Common myeloid progenitor, CD34-positive (primary cell): Measurements from ENCODE around the gene PEBP1.

Experiments
- CTCF ChIA-PET: fragments of 350-600 bp; sonication (Branson Sonifier 250); formaldehyde crosslinking; loops from one replicate; lab custom pipeline; 2021; ENCODE audit warnings: antibody characterized with exemption; lab: Charles Lee
- POLR2A ChIA-PET: fragments of 350-600 bp; sonication (Branson Sonifier 250); formaldehyde crosslinking; loops from one replicate; lab custom pipeline; 2021; ENCODE audit warnings: antibody characterized with exemption; lab: Charles Lee
- DNase-seq, 3 donors: peaks; one replicate each; pipeline versions ENCODE4 v3.0.0 to v3.0.0-alpha.2; 2013
- H3K27ac ChIP-seq, 2 experiments: 1 replicate in 1 of 2; 2 replicates in 1 of 2; pipeline ENCODE4 v1.7.0; 2013; ENCODE audit warnings: inconsistent platforms in 2 of 2, low read length in 2 of 2, mild to moderate bottlenecking in 2 of 2, low read depth in 1 of 2, moderate library complexity in 1 of 2; ENCODE audit not compliant: severe bottlenecking in 2 of 2, insufficient read depth in 1 of 2, poor library complexity in 1 of 2
- H3K27me3 ChIP-seq, 5 experiments: replicated peaks in 2 of 5; 1 replicate in 3 of 5; 2 replicates in 2 of 5; pipeline versions ENCODE4 v1.6.1 to v1.7.0; 2013; ENCODE audit warnings: low read length in 4 of 5, mild to moderate bottlenecking in 2 of 5, moderate library complexity in 2 of 5, inconsistent platforms in 1 of 5; ENCODE audit not compliant: insufficient read depth in 5 of 5, control insufficient read depth in 4 of 5
- H3K36me3 ChIP-seq, 4 experiments: 1 replicate in 2 of 4; 2 replicates in 2 of 4; pipeline versions ENCODE4 v1.6.1 to v1.7.0; 2013; ENCODE audit warnings: low read length in 3 of 4, control low read depth in 1 of 4, mild to moderate bottlenecking in 1 of 4; ENCODE audit not compliant: control insufficient read depth in 4 of 4, insufficient read depth in 4 of 4
- H3K4me1 ChIP-seq, 4 experiments: 1 replicate in 3 of 4; 2 replicates in 1 of 4; pipeline versions ENCODE4 v1.6.1 to v1.7.1; 2013; ENCODE audit warnings: low read length in 3 of 4, mild to moderate bottlenecking in 3 of 4, control low read depth in 1 of 4, inconsistent platforms in 1 of 4, moderate library complexity in 1 of 4; ENCODE audit not compliant: control insufficient read depth in 4 of 4, insufficient read depth in 4 of 4; ENCODE audit errors: control extremely low read depth in 1 of 4
- H3K4me3 ChIP-seq, 7 experiments: 1 replicate in 4 of 7; 2 replicates in 3 of 7; pipeline versions ENCODE4 v1.5.1 to v1.7.0; 2013; ENCODE audit warnings: mild to moderate bottlenecking in 7 of 7, low read length in 6 of 7, moderate library complexity in 6 of 7, inconsistent platforms in 2 of 7, low read depth in 2 of 7, control low read depth in 1 of 7; ENCODE audit not compliant: insufficient read depth in 4 of 7, control insufficient read depth in 1 of 7; ENCODE audit errors: extremely low read depth in 1 of 7
- H3K9me3 ChIP-seq, 5 experiments: 1 replicate in 4 of 5; 2 replicates in 1 of 5; pipeline versions ENCODE4 v1.6.1 to v1.7.1; 2013; ENCODE audit warnings: low read length in 4 of 5, mild to moderate bottlenecking in 2 of 5, inconsistent platforms in 1 of 5, low read depth in 1 of 5, moderate library complexity in 1 of 5; ENCODE audit not compliant: control insufficient read depth in 4 of 5, insufficient read depth in 2 of 5; ENCODE audit errors: control extremely low read depth in 1 of 5
- WGBS: methylation state at CpG from one replicate; pipeline ENCODE4 v1.1.5; 2013; ENCODE audit not compliant: insufficient coverage; 5-methylcytosine and 5-hydroxymethylcytosine counted together

PEBP1 gene

GRCh38 chr12:118109088-118109487 lies 26.8 kb upstream of the PEBP1 start:
- Histone ChIP-seq H3K27me3 (no peaks in the 10 kb centered on the region), H3K4me1 (peaks cover 0 to 3% (median 2%) of the 10 kb centered on the region in 4 experiments), H3K27ac (no peak overlapping the region), H3K4me3 (no peak overlapping the region), H3K9me3 (no peaks in the 10 kb centered on the region), H3K36me3 (no peaks in the 10 kb centered on the region)
- DNase-seq = no peak
- WGBS = no CpG with 5 or more reads among the region's 1 CpG
- POLR2A ChIA-PET = no interaction called here
- CTCF ChIA-PET = interaction anchor here (0.7 to 2.5 kb wide), 3 partner anchors 11 to 24 kb away, joined by 3 to 7 read pairs (median 3); no protein-coding TSS in a partner anchor

DNA sequence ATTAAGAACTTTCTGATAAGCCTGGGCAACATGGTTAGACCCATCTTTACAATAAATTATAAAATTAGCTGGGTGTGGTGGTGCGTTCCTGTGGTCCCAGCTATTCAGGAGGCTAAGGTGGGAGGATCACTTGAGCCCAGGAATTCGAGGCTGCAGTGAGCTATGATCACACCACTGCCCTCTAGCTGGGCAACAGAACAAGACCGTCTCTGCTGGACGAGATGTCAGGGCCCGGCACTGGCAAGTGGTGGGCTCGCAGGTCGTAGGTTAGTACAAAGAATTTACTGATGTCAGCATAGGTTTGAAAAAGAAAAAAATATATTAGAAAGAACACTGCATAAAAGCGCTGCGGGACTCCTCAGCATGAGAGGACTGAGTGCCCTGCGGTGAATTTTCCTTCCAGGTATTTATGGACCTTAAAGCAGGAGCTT lies 16.5 kb upstream of the PEBP1 start:
- WGBS = over 99% methylated on average over 8 of the region's 10 CpGs
- no peak for DNase-seq
- POLR2A ChIA-PET = no interaction called here

DNA sequence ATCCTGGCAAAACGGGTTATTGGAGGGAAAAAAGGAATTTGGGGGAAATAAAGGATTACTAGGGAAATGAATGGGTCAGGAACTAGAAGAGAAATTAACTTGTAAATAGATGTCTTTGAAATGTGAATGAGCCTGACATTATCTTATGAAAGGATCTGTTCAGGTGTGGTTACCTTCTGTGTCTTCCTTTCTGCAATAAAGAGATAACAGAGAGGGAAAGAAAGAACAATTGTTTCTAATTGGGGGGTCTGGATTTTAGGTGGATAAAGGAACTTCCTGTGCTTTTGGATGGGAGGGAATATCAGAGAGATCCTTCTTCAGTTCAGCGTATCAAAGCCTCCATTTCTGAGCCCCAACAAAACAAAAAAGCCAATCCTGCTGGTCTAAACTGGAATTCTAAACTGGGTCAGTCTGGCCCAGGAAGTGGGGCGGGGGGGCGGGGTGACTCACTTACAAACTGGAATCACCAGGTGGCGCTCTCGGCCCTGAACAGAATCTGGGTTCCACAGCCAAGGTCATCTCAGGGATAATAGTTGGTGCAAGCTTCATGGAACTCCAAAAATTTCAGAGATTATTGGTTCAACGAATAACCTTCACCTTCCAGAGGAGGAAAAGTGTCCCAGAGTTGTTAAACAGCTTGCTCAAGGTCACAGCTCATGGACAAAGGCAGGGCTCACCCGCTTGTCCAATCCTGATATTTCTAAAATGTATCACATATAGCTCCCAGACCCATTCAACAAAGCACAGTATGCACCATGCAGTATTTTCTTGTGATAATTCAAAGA lies 15.2 kb upstream of the PEBP1 start:
- ChIA-PET CTCF (interaction anchor here (1.0 to 2.1 kb wide), 10 partner anchors 11 to 61 kb away, joined by 3 to 11 read pairs (median 4); partner anchors contain the start of gene PEBP1), POLR2A (interaction anchor here (1.2 kb wide), 1 partner anchor 15 kb away, joined by 5 read pairs; the partner anchor contains the start of gene PEBP1)
- Histone ChIP-seq H3K4me3 (no peak overlapping the region), H3K36me3 (peaks cover 0 to 4% (median 0%) of the 10 kb centered on the region in 4 experiments), H3K27ac (no peak overlapping the region), H3K9me3 (no peaks in the 10 kb centered on the region), H3K4me1 (no peaks in the 10 kb centered on the region), H3K27me3 (no peaks in the 10 kb centered on the region)
- WGBS = 13% methylated on average over 6 of the region's 8 CpGs
- DNase-seq = peak; percentile 39 to 65 (median 56)

More for the DNA sequence above, 16.5 kb upstream of the PEBP1 start:
- peaks cover 0 to 4% (median 0%) of the 10 kb centered on the region in 5 experiments for H3K9me3 ChIP-seq
- H3K27ac ChIP-seq = no peak overlapping the region
- peaks cover 0 to 5% (median 0%) of the 10 kb centered on the region in 4 experiments for H3K36me3 ChIP-seq
- H3K27me3 ChIP-seq = no peaks in the 10 kb centered on the region
- H3K4me1 ChIP-seq = no peaks in the 10 kb centered on the region
- CTCF ChIA-PET = interaction anchor here (1.2 to 1.7 kb wide), 4 partner anchors 8 to 62 kb away, joined by 3 to 4 read pairs (median 3); no protein-coding TSS in a partner anchor
- H3K4me3 ChIP-seq = no peak overlapping the region

DNA sequence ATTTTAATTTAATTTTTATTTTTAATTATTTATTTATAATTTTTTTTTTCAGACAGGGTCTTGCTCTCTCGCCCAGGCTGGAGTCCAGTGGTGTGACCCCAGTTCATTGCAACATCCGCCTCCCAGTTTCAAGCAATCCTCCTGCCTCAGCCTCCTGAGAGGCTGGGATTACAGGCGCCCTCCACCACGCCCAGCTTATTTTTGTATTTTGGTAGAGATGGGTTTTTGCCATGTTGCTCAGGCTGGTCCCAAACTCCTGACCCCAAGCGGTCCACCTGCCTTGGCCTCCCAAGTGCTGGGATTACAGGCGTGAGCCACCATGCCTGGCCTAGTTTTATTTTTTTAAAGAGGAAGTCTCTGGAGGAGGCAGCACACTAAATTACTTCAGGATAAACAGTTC lies 13.7 kb upstream of the PEBP1 start:
- DNase-seq = no peak
- POLR2A ChIA-PET = no interaction called here
- Histone ChIP-seq H3K9me3 (no peaks in the 10 kb centered on the region), H3K4me1 (no peaks in the 10 kb centered on the region), H3K27ac (no peak overlapping the region), H3K27me3 (no peaks in the 10 kb centered on the region), H3K4me3 (no peak overlapping the region), H3K36me3 (peaks cover 0 to 2% (median 0%) of the 10 kb centered on the region in 4 experiments)
- 100% methylated on average over 3 of the region's 6 CpGs for WGBS
- CTCF ChIA-PET = interaction anchor here (0.9 to 2.1 kb wide), 6 partner anchors 13 to 45 kb away, joined by 3 to 11 read pairs (median 4); partner anchors contain the start of gene PEBP1

GRCh38 chr12:118124333-118124874 lies 11.5 kb upstream of the PEBP1 start:
- WGBS = 100% methylated on average over 1 of the region's 5 CpGs
- Histone ChIP-seq H3K36me3 (peaks cover 0 to 2% (median 0%) of the 10 kb centered on the region in 4 experiments), H3K4me1 (no peaks in the 10 kb centered on the region), H3K27ac (no peak overlapping the region), H3K27me3 (no peaks in the 10 kb centered on the region), H3K4me3 (no peak overlapping the region), H3K9me3 (no peaks in the 10 kb centered on the region)
- CTCF ChIA-PET = interaction anchor here (1.2 kb wide), 1 partner anchor 9 kb away, joined by 3 read pairs; no protein-coding TSS in a partner anchor
- DNase-seq = no peak
- POLR2A ChIA-PET = no interaction called here

- no peak overlapping the region for H3K4me3 ChIP-seq
- H3K27ac ChIP-seq = no peak overlapping the region
- no peak for DNase-seq
- H3K27me3 ChIP-seq = no peaks in the 10 kb centered on the region
- no CpG with 5 or more reads among the region's 4 CpGs for WGBS
- H3K9me3 ChIP-seq = no peaks in the 10 kb centered on the region
- H3K36me3 ChIP-seq = peaks cover 0 to 2% (median 0%) of the 10 kb centered on the region in 4 experiments
- no peaks in the 10 kb centered on the region for H3K4me1 ChIP-seq
- CTCF ChIA-PET = interaction anchor here (1.1 kb wide), 1 partner anchor 15 kb away, joined by 3 read pairs; no protein-coding TSS in a partner anchor
- POLR2A ChIA-PET = no interaction called here
Observed at GRCh38 chr12:118125743-118126118, 10.2 kb upstream of the PEBP1 start.
